Right lung (tissue), 5 donors: ENCODE data around the gene TERF2IP. TPM values are rescaled to one million over a fixed set of nuclear protein-coding genes. Genes with fewer than 3 reads are reported as not detected.

Source experiments
- polyA plus RNA-seq, 5 donors: library from polyadenylated mRNA; unstranded; fragments of 120-200 nt; gene quantifications; one replicate each; pipeline versions ENCODE4 v1.2.1 to v1.2.3, GENCODE V29; 2013; ENCODE audit warnings: inconsistent platforms in 1 of 5, low replicate concordance in 1 of 5; ENCODE audit not compliant: insufficient read length in 5 of 5, insufficient read depth in 1 of 5

The TERF2IP gene
- polyA plus RNA-seq, 5 donors = 74.8 to 83.9 (median 78.2) TPM

Other genes with a start within 250 kb of the TERF2IP start
- 100 to 1,000 TPM; 139 to 173 (median 147) TPM for gene CFDP1, start 214.3 kb upstream of the TERF2IP start, polyA plus RNA-seq
- 10 to 100 TPM; 27.5 to 42.3 (median 37.3) TPM for gene TMEM170A, start 183.1 kb upstream of the TERF2IP start, polyA plus RNA-seq
- 1 to 10 TPM in 3 of 5 donors, under 1 TPM in 2; 0.80 to 2.1 (median 1.6) TPM for gene CHST6, start 152.3 kb upstream of the TERF2IP start, polyA plus RNA-seq
- gene CHST5, start 111.7 kb upstream of the TERF2IP start, polyA plus RNA-seq = 1 to 10 TPM in 1 of 5 donors, under 1 TPM in 4; 0.44 to 1.0 (median 0.67) TPM
- gene TMEM231, start 91.5 kb upstream of the TERF2IP start, polyA plus RNA-seq = 10 to 100 TPM; 16.5 to 30.4 (median 26.4) TPM
- 100 to 1,000 TPM; 131 to 151 (median 138) TPM for gene GABARAPL2, start 81.4 kb upstream of the TERF2IP start, polyA plus RNA-seq
- gene ADAT1, start 24.5 kb upstream of the TERF2IP start, polyA plus RNA-seq = 10 to 100 TPM; 40.7 to 54.5 (median 42.5) TPM
- 100 to 1,000 TPM; 114 to 134 (median 123) TPM for gene KARS1, start 108 bp upstream of the TERF2IP start, polyA plus RNA-seq
- under 1 TPM in 4 of 5 donors, not detected in 1; 0.09 to 0.30 (median 0.20) TPM for gene CPHXL2, start 29.2 kb downstream of the TERF2IP start, polyA plus RNA-seq
- under 1 TPM in 2 of 5 donors, not detected in 3; 0.18 to 0.28 TPM for gene DUXB, start 53.7 kb downstream of the TERF2IP start, polyA plus RNA-seq
- gene CPHXL, start 78.7 kb downstream of the TERF2IP start, polyA plus RNA-seq = not detected